ENCODE results near the gene C19orf81. TPM values are rescaled to one million over a fixed set of nuclear protein-coding genes. Genes with fewer than 3 reads are reported as not detected.

Gene C19orf81
- total and polyA plus RNA-seq, 2 donors (not counting 3 experiments of a cell fraction or from before 2014, with no cell fraction given), result 0.79 to 2.5 TPM

GRCh38 chr19:50705422-50706019 lies 56.3 kb downstream of the C19orf81 start:
- Histone ChIP-seq H3K9me3 (replicated peaks; ENCODE audit: control insufficient read depth, insufficient read depth, low read length) (no peaks in the 10 kb centered on the region), H3K4me3 (replicated peaks in 1 of 3; ENCODE audit: insufficient read depth in 1 of 3, low read depth in 1 of 3, low read length in 3 of 3) (no peak overlapping the region), H2AFZ (ENCODE audit: low read depth, low read length) (no peak overlapping the region), H3K4me2 (ENCODE audit: insufficient read depth, low read length) (no peak overlapping the region), H4K20me1 (replicated peaks; ENCODE audit: control insufficient read depth, extremely low read depth, insufficient read depth, low read length) (no peaks in the 10 kb centered on the region), H3K27me3 (ENCODE audit: control insufficient read depth in 2 of 2, insufficient read depth in 2 of 2, low read length in 2 of 2) (no peaks in the 10 kb centered on the region), H3K9me1 (replicated peaks; ENCODE audit: control insufficient read depth, extremely low read depth, insufficient read depth, low read length) (no peaks in the 10 kb centered on the region), H3K9ac (replicated peaks; ENCODE audit: extremely low read depth, insufficient read depth, low read length) (no peak overlapping the region), H3K36me3 (ENCODE audit: control insufficient read depth in 2 of 2, extremely low read depth in 1 of 2, insufficient read depth in 2 of 2, low read length in 2 of 2) (no peaks in the 10 kb centered on the region), H3K4me1 (ENCODE audit: control insufficient read depth, extremely low read depth, insufficient read depth, low read length) (peaks cover 18% of the 10 kb centered on the region), H3K79me2 (ENCODE audit: control insufficient read depth, insufficient read depth, low read length) (no peaks in the 10 kb centered on the region), H3K27ac (ENCODE audit: insufficient read depth, low read depth, low read length) (no peak overlapping the region)
- FAIRE-seq (peak; percentile 95), DNase-seq (ENCODE audit: low read depth, low spot score) (peak; percentile 62)
- TF ChIP-seq, protein P1, sequence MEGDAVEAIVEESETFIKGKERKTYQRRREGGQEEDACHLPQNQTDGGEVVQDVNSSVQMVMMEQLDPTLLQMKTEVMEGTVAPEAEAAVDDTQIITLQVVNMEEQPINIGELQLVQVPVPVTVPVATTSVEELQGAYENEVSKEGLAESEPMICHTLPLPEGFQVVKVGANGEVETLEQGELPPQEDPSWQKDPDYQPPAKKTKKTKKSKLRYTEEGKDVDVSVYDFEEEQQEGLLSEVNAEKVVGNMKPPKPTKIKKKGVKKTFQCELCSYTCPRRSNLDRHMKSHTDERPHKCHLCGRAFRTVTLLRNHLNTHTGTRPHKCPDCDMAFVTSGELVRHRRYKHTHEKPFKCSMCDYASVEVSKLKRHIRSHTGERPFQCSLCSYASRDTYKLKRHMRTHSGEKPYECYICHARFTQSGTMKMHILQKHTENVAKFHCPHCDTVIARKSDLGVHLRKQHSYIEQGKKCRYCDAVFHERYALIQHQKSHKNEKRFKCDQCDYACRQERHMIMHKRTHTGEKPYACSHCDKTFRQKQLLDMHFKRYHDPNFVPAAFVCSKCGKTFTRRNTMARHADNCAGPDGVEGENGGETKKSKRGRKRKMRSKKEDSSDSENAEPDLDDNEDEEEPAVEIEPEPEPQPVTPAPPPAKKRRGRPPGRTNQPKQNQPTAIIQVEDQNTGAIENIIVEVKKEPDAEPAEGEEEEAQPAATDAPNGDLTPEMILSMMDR (IDR thresholded peaks at IDR 0.05; ENCODE audit: extremely low read depth in 1 of 2, insufficient read depth in 1 of 2, low read depth in 1 of 2, low read length in 2 of 2), result peak; percentile 72 to 81
- TF ChIP-seq JUN (IDR thresholded peaks at IDR 0.05; ENCODE audit: borderline replicate concordance, insufficient read depth, insufficient read length, low read depth) (no peak), GATA2 (IDR thresholded peaks at IDR 0.05; ENCODE audit: insufficient read depth, insufficient read length, low read depth, low read length) (no peak), POLR2AphosphoS5 (IDR thresholded peaks at IDR 0.05; ENCODE audit: insufficient read depth, low read depth, low read length) (no peak), POLR2A (IDR thresholded peaks at IDR 0.05; ENCODE audit: low read depth, low read length) (no peak), EZH2 (IDR thresholded peaks at IDR 0.05; ENCODE audit: borderline replicate concordance, low read depth, low read length, severe bottlenecking) (no peak), MYC (IDR thresholded peaks at IDR 0.05; ENCODE audit: low read depth, low read length) (no peak), FOS (IDR thresholded peaks at IDR 0.05; ENCODE audit: borderline replicate concordance, insufficient read depth, low read length) (peak; percentile 58)
- TF ChIP-seq, protein P2, sequence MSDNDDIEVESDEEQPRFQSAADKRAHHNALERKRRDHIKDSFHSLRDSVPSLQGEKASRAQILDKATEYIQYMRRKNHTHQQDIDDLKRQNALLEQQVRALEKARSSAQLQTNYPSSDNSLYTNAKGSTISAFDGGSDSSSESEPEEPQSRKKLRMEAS (IDR thresholded peaks at IDR 0.05; ENCODE audit: insufficient read depth, insufficient read length), result no peak
- BruUV-seq (replicated peaks), result no TSS peak
- ChIA-PET CTCF (interaction anchor here (0.7 to 5.7 kb wide), 10 partner anchors 11 to 216 kb away, joined by 3 to 116 read pairs (median 6); partner anchors contain the start of gene CLEC11A), POLR2A (no interaction called here)
- intact Hi-C loops (cut with micrococcal nuclease), result loop anchor here (1.0 to 5.0 kb wide), 5 partner anchors 19 to 217 kb away; no protein-coding TSS in a partner anchor
- dilution Hi-C loops (cut with MboI; ENCODE audit: extremely low pct_ligation_motif_present, low sequenced_read_pairs), result no loop called here

Measured in endothelial cell of umbilical vein (primary cell).